NCI-H1092 treated with DMSO at 0.1 percent for 48 hours (cell line): Measurements from ENCODE around the gene ADPRHL1.
"Not testable (repeated sequence)": the region's sequence is repeated elsewhere in the genome, so short reads cannot be mapped to it uniquely, and the experiment has no call there.

Experiments used
- DNase-seq: peaks from one replicate; lab custom pipeline; 2025; lab: John Stamatoyannopoulos, UW

The ADPRHL1 gene

DNA sequence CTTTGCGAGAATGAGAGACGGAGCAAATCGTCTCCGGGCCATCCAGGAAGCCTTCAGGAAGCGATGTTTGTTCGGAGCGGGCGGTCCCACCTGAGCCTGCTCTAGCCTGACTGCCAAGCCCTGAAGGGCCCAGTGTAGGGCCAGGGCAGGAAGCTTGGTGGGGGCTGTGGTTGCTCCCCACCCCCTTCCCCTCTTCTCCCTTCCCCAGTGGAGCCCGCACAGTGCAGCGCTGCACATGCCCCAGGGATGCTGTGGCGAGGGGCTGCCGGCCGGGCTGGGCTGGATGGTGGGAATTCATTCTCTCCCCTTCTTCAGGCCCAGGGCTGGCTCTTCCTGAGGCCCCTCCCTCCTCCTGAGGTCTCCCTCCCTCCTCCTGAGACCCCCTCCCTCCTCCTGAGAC, 82.2 kb downstream of the ADPRHL1 start:
- no peak for DNase-seq

GRCh38 chr13:113369881-113370280, 83.4 kb downstream of the ADPRHL1 start:
- no peak for DNase-seq

DNA sequence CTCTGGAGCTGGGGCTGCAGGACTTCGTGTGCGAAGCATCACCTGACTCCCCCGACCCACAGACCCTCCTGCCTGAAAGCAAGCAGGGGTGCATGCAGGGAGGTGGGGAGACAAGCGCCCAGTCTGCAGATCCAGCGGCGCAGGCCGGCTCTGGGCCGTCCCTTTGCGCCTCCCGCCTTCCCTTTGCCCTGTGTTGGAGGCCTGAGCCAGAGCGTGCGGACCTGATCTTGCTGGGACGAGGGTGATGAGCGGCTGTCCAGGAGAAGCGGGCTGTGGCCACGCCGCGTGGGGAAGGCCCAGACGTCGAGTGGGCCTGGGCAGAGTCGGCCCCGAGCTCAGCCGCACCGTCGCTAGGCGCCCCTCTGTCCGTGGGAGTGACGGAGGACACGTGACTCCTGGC, 84.1 kb downstream of the ADPRHL1 start:
- DNase-seq, result no peak

DNA sequence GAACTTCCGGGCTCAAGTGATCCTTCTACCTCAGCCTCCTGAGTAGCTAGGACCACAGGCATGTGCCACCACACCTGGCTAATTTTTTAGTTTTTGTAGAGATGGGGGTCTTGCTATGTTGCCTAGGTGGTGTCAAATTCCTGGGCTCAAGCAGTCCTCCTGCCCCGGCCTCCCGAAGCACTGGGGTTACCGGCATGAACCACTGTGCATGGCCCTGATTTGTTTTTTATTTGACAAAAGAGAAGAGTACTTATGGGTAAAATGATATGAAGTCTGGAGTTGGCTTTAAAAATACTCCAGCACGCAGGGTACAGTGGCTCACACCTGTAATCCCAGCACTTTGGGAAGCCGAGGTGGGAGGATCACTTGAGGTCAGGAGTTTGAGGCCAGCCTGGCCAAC, 84.9 kb downstream of the ADPRHL1 start:
- DNase-seq, result not testable (repeated sequence)

GRCh38 chr13:113367771-113368170, 85.5 kb downstream of the ADPRHL1 start:
- DNase-seq, result no peak

- no peak for DNase-seq
Observed at GRCh38 chr13:113367020-113367560, 86.2 kb downstream of the ADPRHL1 start.

GRCh38 chr13:113365971-113366588, 87.2 kb downstream of the ADPRHL1 start:
- no peak for DNase-seq

GRCh38 chr13:113365583-113365970, 87.7 kb downstream of the ADPRHL1 start:
- no peak for DNase-seq

DNA sequence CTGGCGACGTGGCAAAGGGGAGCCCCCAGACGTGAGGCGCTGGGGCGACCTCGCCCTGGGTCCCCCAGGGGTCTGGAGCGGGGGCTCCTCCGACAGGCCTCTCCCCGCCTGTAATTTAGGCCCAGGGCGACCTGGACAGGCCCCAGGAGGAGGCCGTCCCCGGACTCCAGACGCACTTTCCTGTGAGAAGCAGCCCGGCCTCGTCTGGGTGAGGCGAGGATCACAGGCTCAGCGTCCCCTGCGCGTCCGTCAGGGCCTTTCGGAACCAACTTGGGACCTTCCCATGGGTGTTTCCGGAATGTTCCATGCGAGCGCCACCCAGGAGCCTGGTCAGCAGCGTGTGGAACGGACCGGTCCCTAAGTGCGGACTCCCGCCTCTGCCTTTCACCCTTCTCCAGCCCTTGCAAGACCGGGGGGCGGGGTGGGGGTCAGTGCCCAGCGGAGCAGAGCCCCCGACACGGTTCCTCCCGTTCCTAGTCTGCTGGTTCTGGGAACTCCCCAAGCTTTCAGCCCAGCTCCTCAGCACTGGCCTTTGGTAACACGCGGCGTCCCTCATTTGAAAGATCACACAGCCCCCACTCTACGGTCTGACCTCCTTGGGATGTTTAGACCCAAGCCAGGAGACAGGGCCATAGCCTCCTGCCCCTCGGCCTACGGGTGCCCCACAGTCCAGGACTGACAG, 88.2 kb downstream of the ADPRHL1 start:
- no peak for DNase-seq

DNA sequence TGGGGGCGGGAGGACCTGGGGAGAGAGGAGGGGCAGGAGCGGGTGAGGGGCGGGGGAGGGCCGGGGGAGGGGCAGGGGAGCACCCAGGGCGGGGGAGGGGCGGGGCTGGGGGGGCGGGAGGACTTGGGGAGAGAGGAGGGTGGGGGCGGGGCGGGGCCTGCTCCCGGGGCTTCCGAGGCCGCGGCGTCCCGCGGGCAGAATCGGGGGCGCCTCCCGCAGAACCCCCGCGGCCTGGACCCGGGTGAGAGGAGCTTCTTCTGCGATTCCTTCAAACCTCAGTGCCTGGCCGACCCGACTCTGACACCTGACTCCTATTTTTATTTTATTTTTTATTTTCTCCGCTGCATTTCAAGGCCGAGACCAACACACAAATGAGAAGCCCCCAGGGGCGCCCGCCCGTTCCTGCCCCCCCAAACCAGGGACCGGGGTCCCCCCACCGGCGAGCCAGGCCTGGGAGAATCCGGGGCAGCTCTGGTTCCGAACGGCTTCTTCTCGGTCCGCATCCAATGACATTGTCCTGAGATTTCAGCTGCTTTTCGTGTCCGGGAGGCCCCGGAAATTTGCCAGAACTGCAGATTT, 88.9 kb downstream of the ADPRHL1 start:
- no peak for DNase-seq

- DNase-seq, result no peak
Observed at GRCh38 chr13:113361406-113361805, 91.9 kb downstream of the ADPRHL1 start.

DNA sequence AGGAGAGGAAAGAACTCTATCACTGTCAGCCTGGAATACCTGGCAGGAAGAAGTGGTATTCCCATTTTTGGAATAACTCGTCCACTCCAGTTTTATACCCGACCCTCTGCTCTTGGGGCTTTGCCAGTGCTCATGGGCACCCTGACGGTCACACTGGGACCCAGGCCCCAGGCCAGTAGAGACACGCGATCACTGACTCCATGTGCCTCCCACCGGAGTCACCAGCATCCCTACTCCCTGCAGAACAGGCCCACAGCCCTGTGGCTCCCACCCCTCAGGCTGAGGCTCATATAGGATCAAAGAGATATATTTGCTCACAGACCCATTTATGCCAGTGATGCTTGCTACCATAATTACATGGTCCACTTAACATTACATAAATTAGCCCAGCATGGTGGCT, 92.8 kb downstream of the ADPRHL1 start:
- DNase-seq, result no peak

GRCh38 chr13:113359571-113359970, 93.7 kb downstream of the ADPRHL1 start:
- no peak for DNase-seq

DNA sequence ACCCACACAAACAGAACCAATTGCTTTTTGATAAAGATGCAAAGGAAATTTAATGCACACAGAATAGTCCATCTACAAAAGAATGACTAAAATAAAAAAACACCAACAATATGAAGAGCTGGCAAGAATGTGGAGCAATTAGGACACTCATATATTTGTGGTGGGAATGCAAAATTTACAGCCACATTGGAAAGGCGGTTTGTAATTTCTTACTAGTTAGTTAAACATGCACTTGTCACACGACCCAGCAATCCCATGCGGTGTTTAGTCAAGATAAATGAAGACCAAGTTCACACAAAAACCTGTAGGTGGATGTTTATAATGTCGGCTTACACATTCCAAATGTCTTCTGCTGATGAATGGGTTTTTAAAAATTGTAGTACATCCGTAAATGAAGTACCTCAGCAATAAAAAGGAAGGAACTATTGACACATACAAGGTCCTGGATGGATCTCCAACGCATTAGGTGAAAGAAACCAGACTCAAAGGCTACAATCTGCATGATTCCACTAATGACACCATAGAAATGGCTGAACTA, 94.6 kb downstream of the ADPRHL1 start:
- DNase-seq, result no peak

GRCh38 chr13:113357529-113357928, 95.8 kb downstream of the ADPRHL1 start:
- no peak for DNase-seq

GRCh38 chr13:113356596-113356995, 96.7 kb downstream of the ADPRHL1 start:
- no peak for DNase-seq

- no peak for DNase-seq
Observed at GRCh38 chr13:113355621-113356020, 97.7 kb downstream of the ADPRHL1 start.

DNA sequence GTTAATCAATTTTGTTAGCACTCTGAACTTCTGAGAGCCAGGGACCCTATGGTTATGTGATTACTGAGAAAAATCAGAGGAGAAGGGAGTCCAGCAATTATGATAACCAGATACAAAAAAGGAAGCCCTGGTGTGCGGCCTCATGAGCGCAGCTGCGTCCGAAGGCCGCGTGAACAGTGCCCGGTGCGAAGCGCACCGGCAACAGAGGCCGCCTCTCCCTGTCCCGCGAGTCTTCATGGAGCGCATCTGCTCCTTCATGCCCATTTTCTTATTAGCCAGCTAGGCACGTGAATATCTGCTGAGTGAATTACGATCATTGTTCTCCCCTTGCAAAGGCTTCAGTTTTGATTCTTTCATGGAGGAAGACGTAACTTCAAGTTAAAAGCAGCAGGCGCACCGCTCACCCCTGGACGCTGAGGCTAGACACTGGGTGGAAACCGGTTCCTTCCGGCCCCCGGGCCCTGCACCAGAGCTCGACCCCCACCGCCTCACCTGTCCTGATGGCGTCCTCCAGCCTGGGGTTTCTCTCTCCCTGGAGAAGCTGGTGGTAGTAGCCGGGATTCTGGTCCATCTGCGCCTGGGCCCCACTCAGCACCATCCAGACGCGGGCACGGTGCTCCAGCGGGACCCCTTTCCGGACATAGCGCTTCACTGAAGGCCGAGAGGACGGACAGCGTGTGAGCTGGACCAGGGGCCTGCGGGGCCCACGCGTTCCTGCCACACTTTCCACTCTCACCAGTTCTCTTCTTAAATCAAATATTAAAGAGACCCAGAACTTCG, 98.3 kb downstream of the ADPRHL1 start:
- no peak for DNase-seq

- no peak for DNase-seq
Observed at GRCh38 chr13:113353254-113353653, 100.0 kb downstream of the ADPRHL1 start.

DNA sequence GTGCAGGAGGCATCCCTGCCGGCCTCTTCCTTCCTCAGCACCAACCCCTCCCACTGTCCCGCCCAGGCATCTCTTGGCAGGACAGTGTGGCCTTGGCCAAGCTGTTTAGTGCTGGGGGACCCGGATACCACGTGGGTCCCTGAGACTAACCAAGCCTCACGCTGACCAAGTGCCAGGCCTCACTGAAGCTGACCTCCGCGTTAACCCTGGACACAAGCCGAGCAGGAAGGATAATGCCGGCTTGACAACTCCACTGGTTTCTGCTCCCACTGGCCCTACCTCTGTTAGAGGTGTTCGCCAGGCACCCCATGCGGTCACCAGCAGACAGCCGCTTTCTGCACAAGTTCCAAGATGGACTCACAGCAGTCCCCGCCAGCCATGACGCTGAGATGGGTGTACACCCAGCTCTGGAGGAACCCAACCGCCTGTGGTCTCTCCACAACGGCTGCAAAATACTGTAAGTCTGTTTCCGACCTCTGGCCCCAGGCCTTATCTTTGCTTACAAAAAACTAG, 101.7 kb downstream of the ADPRHL1 start:
- no peak for DNase-seq

GRCh38 chr13:113350938-113351335, 102.4 kb downstream of the ADPRHL1 start:
- no peak for DNase-seq
